Measurements from ENCODE around the gene UNC5C.
A peak's percentile ranks its signal among the peaks of the same experiment; 100 is the strongest.
"Not testable (repeated sequence)": the region's sequence is repeated elsewhere in the genome, so short reads cannot be mapped to it uniquely, and the experiment has no call there.

The UNC5C gene

GRCh38 chr4:95209927-95210326, 338.8 kb downstream of the UNC5C start:
- no peak for DNase-seq

DNA sequence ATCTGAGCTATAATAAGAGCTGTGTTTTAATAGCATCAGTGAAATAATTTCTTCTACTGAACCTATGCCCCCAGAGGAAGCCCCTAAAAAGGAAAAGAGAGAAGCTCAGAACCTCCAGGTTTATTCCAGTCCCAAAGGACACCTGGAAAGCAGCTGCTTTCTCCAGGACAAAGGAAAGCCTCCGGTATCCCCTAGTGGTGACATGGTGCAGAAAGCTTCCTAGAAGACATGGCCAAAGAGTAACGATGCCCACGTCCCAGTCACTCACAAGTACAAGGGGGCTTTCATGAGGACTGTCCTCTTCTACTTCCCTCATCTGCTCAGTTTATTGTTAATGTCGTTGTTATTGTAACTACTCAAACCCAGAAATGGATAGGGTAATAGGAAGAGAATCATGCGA, 343.9 kb downstream of the UNC5C start:
- DNase-seq, result no peak

GRCh38 chr4:95204267-95204844, 344.4 kb downstream of the UNC5C start:
- DNase-seq, result no peak

DNA sequence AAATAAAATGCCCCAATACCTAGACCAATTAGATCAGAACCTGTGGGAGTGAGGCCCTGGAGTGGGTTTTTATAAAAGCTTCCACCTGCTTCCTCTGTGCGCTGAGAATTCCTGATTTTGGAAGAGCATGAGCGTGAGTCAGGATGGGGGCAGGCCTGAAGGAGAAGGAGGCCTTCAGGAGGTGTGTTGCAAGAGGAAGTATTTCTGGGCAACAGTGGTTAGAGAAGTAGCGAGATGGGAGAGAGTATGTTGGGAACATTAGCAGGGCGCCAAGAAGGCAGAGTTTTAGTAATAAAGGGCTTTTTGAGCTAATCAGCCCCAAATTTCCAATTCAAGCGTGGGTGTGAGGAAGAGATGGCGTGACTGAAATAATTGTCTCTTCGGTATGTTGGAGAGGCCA, 349.8 kb downstream of the UNC5C start:
- DNase-seq, result no peak

GRCh38 chr4:95197353-95197752, 351.4 kb downstream of the UNC5C start:
- DNase-seq, result no peak

GRCh38 chr4:95193391-95194224, 355.2 kb downstream of the UNC5C start:
- no peak for DNase-seq

- DNase-seq, result no peak
Observed at GRCh38 chr4:95191537-95191936, 357.2 kb downstream of the UNC5C start.

GRCh38 chr4:95190751-95191436, 357.9 kb downstream of the UNC5C start:
- no peak for DNase-seq

DNA sequence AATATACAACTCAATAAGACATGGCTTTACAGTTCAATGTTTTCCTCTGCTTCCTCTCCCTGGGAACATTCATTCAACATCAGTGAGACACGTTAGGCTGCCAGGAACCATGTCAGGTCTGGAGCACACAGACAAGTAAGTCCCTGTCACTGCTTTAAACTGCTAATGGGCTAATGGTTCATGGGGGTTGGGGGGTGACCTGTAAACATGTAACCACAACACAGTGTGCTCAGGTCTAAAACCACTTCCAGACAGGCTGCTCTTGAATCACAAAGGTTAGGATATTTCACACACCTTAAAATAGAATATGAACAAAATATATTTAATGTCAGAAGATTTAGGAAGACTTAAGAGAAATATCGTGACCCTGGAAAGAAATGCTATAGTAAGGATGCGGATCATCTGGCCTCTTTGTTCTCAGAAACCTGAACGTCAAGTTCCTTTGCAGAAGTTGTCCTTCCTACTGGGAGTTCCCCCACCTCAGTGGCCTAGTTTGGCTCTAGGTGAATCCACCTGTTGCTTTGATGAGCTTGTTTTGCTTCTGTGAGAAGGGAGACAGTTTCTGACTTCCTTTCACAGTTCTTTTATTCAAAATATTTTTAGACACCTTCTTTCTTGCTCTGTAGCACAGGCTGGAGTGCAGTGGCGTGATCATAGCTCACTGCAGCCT, 359.9 kb downstream of the UNC5C start:
- DNase-seq, result no peak

DNA sequence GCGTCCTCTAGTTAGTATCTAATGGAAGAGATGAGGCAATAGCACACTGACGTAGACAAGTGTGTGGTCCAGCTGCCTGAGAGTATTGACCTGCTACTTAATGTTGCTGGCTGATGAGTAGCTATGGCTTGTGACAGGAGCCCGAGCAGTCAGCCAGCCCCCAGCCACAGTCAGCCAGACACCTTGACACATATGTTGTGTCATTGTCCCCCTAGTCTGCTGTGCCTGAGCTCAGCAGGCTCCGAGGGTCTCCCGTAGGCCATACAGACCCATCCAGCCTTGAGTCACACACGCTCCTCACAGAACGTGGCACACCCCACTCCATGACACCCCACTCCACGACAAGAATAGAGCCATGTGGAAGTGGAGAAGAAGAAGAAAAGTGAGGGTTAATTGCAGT, 362.1 kb downstream of the UNC5C start:
- no peak for DNase-seq

GRCh38 chr4:95183656-95184408, 364.9 kb downstream of the UNC5C start:
- DNase-seq, result no peak

- no peak for DNase-seq
Observed at GRCh38 chr4:95181996-95182306, 366.8 kb downstream of the UNC5C start.

- DNase-seq, result no peak
Observed at GRCh38 chr4:95181243-95181995, 367.4 kb downstream of the UNC5C start.

- DNase-seq, result no peak
Observed at GRCh38 chr4:95180531-95181242, 368.1 kb downstream of the UNC5C start.

GRCh38 chr4:95178938-95179337, 369.8 kb downstream of the UNC5C start:
- no peak for DNase-seq

- DNase-seq, result not testable (repeated sequence)
Observed at GRCh38 chr4:95171377-95171776, 377.4 kb downstream of the UNC5C start.

DNA sequence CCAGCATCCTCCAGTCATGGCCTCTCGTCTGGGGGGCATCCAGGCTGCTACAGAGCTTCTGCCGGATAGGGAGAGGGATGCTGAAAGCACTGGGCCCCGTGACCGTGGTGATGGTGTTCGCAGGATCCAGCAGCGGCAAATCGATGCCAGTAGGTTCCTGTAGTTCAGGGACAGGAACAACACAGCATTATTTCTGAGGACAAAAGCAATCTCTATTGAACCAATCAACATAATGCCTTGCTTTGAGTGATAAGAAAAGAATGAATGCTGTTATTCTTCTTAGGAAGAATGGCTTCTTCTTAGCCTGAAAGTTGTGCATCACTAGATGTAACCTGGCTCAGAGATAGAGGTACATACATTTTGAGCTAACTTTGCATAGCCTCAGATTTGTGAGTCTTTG, 378.6 kb downstream of the UNC5C start:
- DNase-seq, result no peak

DNA sequence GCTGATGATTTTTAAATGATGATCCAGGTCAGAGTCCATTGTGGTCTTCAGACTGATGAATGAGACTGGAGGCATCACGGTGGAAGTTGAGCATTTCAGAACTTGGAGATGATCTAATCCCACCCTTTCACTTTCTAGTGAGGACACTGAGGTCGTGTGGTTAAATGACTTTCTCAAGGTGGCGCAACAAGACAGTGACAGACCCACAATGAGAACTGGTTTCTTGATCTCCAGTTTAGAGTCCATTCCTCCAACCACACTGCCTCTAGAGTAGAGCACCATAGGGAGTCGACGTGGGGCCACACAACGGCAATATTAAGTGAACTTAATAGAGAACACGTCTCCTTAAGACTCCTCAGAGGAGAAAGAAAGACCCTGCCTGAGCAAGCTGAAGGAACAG, 381.0 kb downstream of the UNC5C start:
- no peak for DNase-seq

DNA sequence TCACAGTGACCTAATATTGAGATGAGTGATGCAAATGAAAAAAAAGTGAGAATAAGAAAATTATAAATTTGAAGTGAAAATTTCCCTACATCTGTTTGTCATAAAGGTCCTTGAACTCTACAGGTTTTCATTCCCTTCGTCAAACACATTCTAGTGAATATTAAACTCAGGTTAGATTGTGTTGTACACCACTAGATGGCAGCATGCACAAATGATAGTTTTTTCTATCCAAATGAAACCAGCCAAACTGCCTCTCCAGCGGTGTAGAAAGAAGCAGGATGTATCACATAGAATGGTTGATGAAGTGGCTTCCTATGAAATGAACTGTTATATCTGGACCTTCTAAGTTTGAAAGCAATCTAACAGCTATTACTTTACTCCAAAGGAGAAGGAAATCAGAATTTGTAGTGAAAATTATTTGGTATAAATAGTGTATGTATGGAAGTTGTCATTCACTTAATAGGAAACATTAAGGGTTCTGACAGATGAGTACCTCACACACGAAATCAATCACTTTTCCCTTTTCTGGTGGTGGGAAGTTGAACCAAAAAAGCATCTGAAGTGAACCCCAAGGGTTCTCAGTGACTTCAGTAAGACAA, 382.7 kb downstream of the UNC5C start:
- peak in 2 of 5 donors; percentile 15 to 56 for DNase-seq

GRCh38 chr4:95162867-95163266, 385.9 kb downstream of the UNC5C start:
- no peak for DNase-seq

Measured in T-helper 1 cell (primary cell).